ENCODE data around the gene OLFML2B.

DNA sequence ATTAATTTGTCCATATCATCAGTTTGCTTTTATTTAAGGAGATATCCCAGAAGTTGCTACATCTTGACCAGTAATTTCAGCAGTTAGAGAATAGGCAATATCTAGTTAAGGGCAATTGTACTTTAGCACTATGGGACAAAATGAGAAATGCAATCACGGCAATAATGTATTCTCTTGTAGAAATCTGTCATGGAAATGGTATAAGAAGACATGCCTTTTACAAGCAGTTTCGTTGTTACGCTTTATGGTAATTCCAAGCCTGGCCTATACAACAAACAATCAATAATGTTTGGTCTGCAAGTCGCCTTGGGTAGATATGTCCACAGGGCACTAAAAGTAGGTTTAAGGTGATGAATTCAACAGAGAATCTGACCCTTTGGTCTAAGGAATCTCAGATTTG, 44.6 kb upstream of the OLFML2B start:
- TF ChIP-seq SUZ12 (IDR thresholded peaks at IDR 0.05), result no peak
- TF ChIP-seq SP1 (IDR thresholded peaks at IDR 0.05), result no peak
- TF ChIP-seq ELF4 (IDR thresholded peaks at IDR 0.05), result no peak
- no peak for TF ChIP-seq FOXA1 (IDR thresholded peaks at IDR 0.05)

Measured in HEK293T (cell line).